Renal pelvis (tissue), 12 donors: Measurements from ENCODE around the gene ALPL. TPM values are rescaled to one million over a fixed set of nuclear protein-coding genes. Genes with fewer than 3 reads are reported as not detected.
"Not testable (repeated sequence)": the region's sequence is repeated elsewhere in the genome, so short reads cannot be mapped to it uniquely, and the experiment has no call there.

Experiments used
- DNase-seq: peaks from one replicate; pipeline ENCODE4 v3.0.0-alpha.2; 2013
- long read RNA-seq, 16 experiments: transcript quantifications; one replicate each; lab custom pipeline, GENCODE V29; 2026
- polyA plus RNA-seq, 3 donors: library from polyadenylated mRNA; unstranded; fragments of 120-200 nt; gene quantifications; one replicate each; pipeline ENCODE4 v1.2.1, GENCODE V29; 2013; ENCODE audit not compliant: insufficient read length in 3 of 3

The ALPL gene
- polyA plus RNA-seq, result 10 to 100 TPM; 44.6 to 49.3 (median 45.9) TPM
- long read RNA-seq, donor 1, transcript ALPL-204 (12 exons, 2,589 nt), result major isoform, 7 of 9 reads
- long read RNA-seq, donor 1, partial matches to known transcripts, result 0 of 9 reads
- long read RNA-seq, donor 1, other reads (novel, unspliced or antisense), result 0 of 9 reads
- long read RNA-seq, donor 2, transcript ALPL-204 (12 exons, 2,589 nt), result major isoform, 16 of 18 reads
- long read RNA-seq, donor 2, partial matches to known transcripts, result 0 of 18 reads
- long read RNA-seq, donor 2, other reads (novel, unspliced or antisense), result 0 of 18 reads
- long read RNA-seq, donor 3, transcript ALPL-204 (12 exons, 2,589 nt), result major isoform, 7 of 8 reads
- long read RNA-seq, donor 3, partial matches to known transcripts, result 0 of 8 reads
- long read RNA-seq, donor 3, other reads (novel, unspliced or antisense), result 0 of 8 reads
- long read RNA-seq, donor 4, transcript ALPL-204 (12 exons, 2,589 nt), result major isoform, 11 of 12 reads
- long read RNA-seq, donor 4, partial matches to known transcripts, result 0 of 12 reads
- long read RNA-seq, donor 4, other reads (novel, unspliced or antisense), result 0 of 12 reads
- long read RNA-seq, donor 5, partial matches to known transcripts, result 5 of 10 reads
- long read RNA-seq, donor 5, other reads (novel, unspliced or antisense), result 0 of 10 reads
- long read RNA-seq, donor 6, transcript ALPL-204 (12 exons, 2,589 nt), result major isoform, 5 of 7 reads
- long read RNA-seq, donor 6, partial matches to known transcripts, result 0 of 7 reads
- long read RNA-seq, donor 6, other reads (novel, unspliced or antisense), result 0 of 7 reads
- long read RNA-seq, donor 7, transcript ALPL-204 (12 exons, 2,589 nt), result major isoform, 7 of 10 reads
- long read RNA-seq, donor 7, partial matches to known transcripts, result 0 of 10 reads
- long read RNA-seq, donor 7, other reads (novel, unspliced or antisense), result 0 of 10 reads
- long read RNA-seq, donor 8, partial matches to known transcripts, result 0 of 1 reads
- long read RNA-seq, donor 8, other reads (novel, unspliced or antisense), result 0 of 1 reads
- long read RNA-seq, donor 9, transcript ALPL-204 (12 exons, 2,589 nt), result major isoform, 9 of 21 reads
- long read RNA-seq, donor 9, partial matches to known transcripts, result 9 of 21 reads
- long read RNA-seq, donor 9, other reads (novel, unspliced or antisense), result 0 of 21 reads
- long read RNA-seq, donor 10, transcript ALPL-204 (12 exons, 2,589 nt), result major isoform, 8 of 10 reads
- long read RNA-seq, donor 10, partial matches to known transcripts, result 0 of 10 reads
- long read RNA-seq, donor 10, other reads (novel, unspliced or antisense), result 0 of 10 reads
- long read RNA-seq, donor 11, transcript ALPL-204 (12 exons, 2,589 nt), result major isoform, 6 of 17 reads
- long read RNA-seq, donor 11, partial matches to known transcripts, result 10 of 17 reads
- long read RNA-seq, donor 11, other reads (novel, unspliced or antisense), result 0 of 17 reads
- long read RNA-seq, donor 12, transcript ALPL-204 (12 exons, 2,589 nt), result major isoform, 10 of 11 reads
- long read RNA-seq, donor 12, partial matches to known transcripts, result 0 of 11 reads
- long read RNA-seq, donor 12, other reads (novel, unspliced or antisense), result 0 of 11 reads
- long read RNA-seq, donor 13, partial matches to known transcripts, result 0 of 2 reads
- long read RNA-seq, donor 13, other reads (novel, unspliced or antisense), result 0 of 2 reads
- long read RNA-seq, donor 14, result 0 reads
- long read RNA-seq, donor 15, transcript ALPL-204 (12 exons, 2,589 nt), result major isoform, 13 of 21 reads
- long read RNA-seq, donor 15, partial matches to known transcripts, result 7 of 21 reads
- long read RNA-seq, donor 15, other reads (novel, unspliced or antisense), result 0 of 21 reads
- long read RNA-seq, donor 16, transcript ALPL-204 (12 exons, 2,589 nt), result major isoform, 14 of 14 reads
- long read RNA-seq, donor 16, partial matches to known transcripts, result 0 of 14 reads
- long read RNA-seq, donor 16, other reads (novel, unspliced or antisense), result 0 of 14 reads

GRCh38 chr1:21509351-21510112, at the start of gene ALPL:
Gene ALPL, plus strand, starts transcription at chr1:21509423. Its CDS starts 44,659 bp downstream, at chr1:21554082.
- DNase-seq, result peak; percentile 12

- not testable (repeated sequence) for DNase-seq
These were observed 44.1 kb upstream of the ALPL start for GRCh38 chr1:21465127-21465526.

DNA sequence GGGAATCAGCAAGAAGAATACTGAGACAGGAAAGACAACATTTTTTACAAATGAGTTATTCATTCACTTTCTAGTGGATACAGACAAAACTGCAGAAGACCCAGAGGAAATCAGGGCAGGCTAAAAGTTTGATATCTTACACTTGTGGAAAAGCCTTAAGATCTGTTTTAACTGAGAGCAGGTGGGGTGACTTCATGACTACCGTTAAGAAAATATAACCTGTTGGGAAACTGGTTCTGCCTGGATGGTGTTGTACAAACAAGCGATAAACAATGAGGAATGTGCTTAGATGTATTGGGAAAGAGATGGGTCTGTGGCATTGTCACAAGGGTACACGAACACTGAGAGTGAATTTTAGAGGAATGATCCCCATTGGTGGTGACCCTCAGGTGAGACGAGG, 41.3 kb upstream of the ALPL start:
- not testable (repeated sequence) for DNase-seq

DNA sequence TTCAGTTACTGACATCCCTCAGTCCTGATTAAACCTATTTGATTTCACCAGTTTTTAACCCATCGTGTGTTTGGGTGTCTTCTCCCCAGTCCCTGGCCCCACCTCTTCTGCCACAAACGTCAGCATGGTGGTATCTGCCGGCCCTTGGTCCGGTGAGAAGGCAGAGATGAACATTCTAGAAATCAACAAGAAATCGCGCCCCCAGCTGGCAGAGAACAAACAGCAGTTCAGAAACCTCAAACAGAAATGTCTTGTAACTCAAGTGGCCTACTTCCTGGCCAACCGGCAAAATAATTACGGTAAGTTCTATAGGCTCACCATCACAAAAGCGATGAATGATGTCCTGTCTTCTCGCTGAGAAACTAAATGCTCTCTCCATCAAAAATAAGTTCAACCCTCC, 40.6 kb upstream of the ALPL start:
- DNase-seq, result no peak

DNA sequence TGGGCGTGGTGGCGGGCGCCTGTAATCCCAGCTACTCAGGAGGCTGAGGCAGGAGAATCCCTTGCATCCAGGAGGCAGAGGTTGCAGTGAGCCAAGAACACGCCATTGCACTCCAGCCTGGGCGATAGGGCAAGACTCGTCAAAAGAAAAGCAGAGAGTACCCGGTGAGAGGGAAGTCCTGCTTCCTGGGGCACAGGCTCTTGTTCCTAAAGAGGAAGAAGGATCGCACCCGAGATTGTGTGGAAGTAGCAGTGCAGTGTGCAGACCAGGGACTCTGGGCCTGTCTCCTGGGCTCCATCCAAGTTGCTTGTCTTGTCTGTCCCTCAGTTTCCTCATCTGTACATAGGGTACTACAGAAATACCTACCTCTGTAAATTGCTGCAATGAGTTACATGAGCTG, 39.6 kb upstream of the ALPL start:
- DNase-seq, result no peak

- no peak for DNase-seq
These were observed 36.4 kb upstream of the ALPL start for GRCh38 chr1:21472861-21473260.

DNA sequence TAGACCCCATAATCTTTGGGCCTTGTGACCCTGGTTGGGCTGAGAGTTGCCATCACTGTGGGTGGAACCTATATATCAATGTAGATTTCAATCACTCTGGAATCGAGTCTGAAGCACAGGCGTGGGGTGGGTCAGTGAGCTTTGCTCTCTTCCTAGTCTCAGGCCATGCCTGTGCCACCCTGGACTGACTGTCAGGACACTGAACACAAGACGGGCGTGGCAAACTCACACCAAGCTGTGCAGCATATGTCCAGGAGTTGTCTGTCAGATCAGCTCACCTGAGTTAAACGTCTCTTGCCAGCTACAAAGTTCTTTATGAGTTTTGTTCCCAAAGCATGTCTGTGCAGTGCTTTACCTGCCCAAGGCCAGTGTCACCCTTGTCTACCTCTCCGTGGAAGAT, 30.9 kb upstream of the ALPL start:
- DNase-seq, result no peak

DNA sequence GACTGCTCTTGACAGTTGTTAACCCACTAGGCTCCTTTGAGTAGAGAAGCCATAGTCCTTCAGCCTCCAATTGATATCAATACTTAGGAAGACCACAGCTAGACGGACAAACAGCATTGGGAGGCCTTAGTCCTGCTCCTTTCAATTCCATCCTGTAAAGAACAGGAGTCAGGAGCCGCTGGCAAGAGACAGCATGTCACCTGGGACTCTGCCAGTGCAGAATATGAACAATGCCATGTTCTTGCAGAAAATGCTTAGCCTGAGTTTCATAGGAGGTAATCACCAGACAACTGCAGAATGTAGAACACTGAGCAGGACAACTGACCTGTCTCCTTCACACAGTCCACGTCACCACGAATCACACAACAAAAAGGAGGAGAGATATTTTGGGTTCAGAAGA, 25.3 kb upstream of the ALPL start:
- not testable (repeated sequence) for DNase-seq

DNA sequence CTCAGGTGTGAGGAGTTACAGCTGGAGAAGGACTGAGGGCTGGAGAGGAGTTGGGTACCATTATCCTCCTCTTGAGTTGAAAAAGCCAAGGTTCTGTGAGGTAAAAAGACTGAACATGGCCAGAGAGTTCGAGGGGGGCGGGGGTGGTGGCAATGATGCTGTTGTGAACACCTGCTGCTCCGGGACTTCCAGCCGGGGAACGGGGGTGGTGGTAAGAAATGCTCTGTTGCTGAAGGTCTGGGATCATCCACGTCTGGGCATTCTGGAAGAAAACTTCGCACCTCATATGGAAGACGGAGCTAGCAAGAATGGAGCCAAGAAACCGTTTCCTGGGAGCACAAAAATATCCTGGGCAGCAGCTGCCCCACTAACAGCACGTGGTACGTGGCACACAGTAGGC, 20.1 kb upstream of the ALPL start:
- no peak for DNase-seq

DNA sequence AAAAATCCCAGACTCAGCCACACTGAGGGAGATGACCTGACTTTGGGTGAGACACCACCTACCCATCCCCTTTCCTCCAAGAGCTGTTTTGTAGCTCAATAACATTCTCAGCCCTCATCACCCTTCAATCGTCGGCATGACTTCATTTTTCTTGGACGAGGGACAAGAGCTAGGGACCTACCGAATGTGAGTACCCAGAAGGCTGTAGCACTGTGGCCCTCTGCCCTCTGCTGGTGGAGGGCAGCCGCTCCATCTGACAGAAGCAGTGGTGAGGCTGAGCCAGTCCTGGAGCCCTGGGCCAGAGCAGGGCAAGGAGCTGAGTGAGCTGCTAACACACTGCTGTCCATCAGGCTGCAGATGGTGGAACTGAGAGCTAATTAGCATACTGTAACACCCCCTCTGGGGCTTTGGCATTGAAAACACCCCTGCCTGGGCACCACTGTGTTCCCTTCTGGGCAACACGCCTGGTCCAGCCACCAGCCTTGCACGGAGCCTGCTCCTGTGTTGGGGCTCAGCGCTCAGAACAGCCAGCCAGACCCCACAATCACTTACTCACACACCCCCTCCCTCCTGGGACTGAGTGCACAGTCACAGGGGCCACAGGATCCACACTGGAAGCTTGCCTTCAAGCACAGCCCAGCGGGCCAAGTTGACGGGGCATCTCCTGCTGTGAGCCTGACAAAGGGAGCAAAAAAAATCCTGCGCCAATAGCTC, 18.3 kb upstream of the ALPL start:
- no peak for DNase-seq

DNA sequence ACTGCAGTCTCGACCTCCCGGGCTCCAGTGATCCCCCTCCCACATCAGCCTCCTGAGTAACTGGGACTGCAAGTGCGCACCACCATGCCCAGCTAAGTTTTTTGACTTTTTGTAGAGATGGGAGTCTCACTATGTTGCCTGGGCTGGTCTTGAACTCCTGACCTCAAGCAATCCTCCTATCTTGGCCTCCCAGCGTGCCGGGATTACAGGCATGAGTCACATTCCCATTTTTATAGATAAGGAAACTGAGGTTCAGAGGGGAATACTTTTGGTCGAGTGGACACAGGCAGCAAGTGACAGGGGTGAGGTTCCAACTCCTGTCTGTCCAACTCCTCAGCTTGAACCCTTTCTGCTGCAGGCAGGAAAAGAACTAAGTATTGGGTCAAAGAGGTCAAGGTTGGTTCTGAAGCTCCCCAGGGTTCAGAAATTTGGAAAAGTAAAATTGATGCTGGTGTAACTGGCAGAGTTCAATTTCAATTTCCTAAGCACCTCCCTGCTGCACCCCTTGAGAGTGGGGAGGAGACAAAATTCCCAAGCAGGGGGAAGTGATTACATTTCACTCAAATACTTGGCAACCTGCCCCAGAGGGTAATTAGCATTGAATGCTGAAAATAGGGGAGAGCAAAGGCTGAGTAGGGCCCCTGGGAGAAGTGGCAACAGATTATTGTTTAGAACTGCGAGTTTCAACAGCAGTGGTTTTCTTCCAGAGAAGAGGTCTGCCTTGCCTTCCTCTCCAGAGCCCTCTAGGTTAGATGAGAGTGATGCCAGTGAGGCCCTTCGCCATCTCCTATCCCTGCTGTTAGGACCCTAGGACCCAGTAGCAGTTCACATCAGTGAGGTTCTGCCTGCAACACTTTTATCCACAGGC, 17.5 kb upstream of the ALPL start:
- peak; percentile 38 for DNase-seq

- no peak for DNase-seq
These were observed 16.9 kb upstream of the ALPL start for GRCh38 chr1:21492356-21492625.

- DNase-seq, result no peak
These were observed 15.0 kb upstream of the ALPL start for GRCh38 chr1:21494196-21494595.

- DNase-seq, result no peak
These were observed 13.9 kb upstream of the ALPL start for GRCh38 chr1:21495225-21495820.

GRCh38 chr1:21496063-21496462, 13.2 kb upstream of the ALPL start:
- DNase-seq, result no peak

GRCh38 chr1:21496886-21497285, 12.3 kb upstream of the ALPL start:
- DNase-seq, result no peak

- DNase-seq, result peak; percentile 72
These were observed 11.7 kb upstream of the ALPL start for GRCh38 chr1:21497466-21498061.
